GM12891 (cell line): ENCODE results near the gene P2RX5.

ENCODE experiments used
- PAX5 ChIP-seq: IDR thresholded peaks from 2 replicates; pipeline ENCODE4 v1.6.1; 2011; ENCODE audit warnings: low read length, moderate library complexity, mild to moderate bottlenecking; ENCODE audit not compliant: insufficient read depth, severe bottlenecking
- POLR2A ChIP-seq: IDR thresholded peaks from 2 replicates; pipeline ENCODE4 v1.6.1; 2011; ENCODE audit warnings: low read depth, low read length, control low read depth
- POLR2AphosphoS5 ChIP-seq: IDR thresholded peaks from 2 replicates; pipeline ENCODE4 v1.6.1; 2011; ENCODE audit warnings: low read depth, low read length, control low read depth
- SPI1 ChIP-seq: IDR thresholded peaks from 2 replicates; pipeline ENCODE4 v1.6.1; 2011; ENCODE audit warnings: low read depth, low read length, control low read depth
- TAF1 ChIP-seq: IDR thresholded peaks from 2 replicates; pipeline ENCODE4 v1.6.1; 2011; ENCODE audit warnings: low read depth, low read length, control low read depth

DNA sequence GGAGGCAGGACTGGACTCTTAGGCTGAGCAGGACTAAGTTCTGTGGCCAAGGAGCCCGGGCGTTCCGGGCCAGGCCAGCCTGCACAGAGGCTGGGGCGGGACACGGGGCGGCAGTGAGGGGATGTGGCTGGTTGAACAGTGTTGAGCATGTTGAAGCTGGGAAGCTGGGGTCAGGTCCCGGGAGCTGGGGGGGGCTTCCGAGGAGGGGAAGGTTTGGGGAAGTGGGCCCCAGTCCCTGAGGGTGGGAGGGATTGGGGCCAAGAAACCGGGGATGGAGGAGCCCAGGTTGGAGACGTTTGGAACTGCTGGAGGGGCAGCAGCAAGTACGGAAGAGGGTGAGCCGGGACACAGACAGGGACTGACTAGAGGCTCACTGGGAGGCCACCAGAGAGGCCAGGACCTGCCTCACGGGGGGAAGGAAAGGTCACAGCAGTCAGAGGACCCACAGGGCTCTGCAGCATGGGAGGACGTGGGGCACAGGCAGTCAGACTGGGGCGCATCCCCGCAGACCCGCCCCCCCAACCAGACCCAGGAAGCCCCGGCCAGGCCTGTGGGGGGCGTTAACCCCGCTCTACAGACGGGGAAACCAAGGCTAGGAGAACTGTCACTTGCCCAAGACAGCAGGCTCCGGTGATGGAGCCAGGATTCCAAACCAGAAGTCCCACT, 37.0 kb downstream of the P2RX5 start:
- TF ChIP-seq TAF1 (no peak), POLR2A (no peak), POLR2AphosphoS5 (no peak), SPI1 (no peak), PAX5 (no peak)
